ENCODE results near the gene DCAF11. TPM values are rescaled to one million over a fixed set of nuclear protein-coding genes. Genes with fewer than 3 reads are reported as not detected.

DCAF11 gene
- total and polyA plus RNA-seq, 2 of the 13 experiments (the other 11 are each of a cell fraction or from before 2014, with no cell fraction given) = 150 to 257 TPM

- peak; percentile 46; the same call in 1 of the 2 replicates for TF ChIP-seq MAF1 (CRISPR knock-in tag; IDR thresholded peaks at IDR 0.05; ENCODE audit: borderline replicate concordance)
- TF ChIP-seq ZFP90 (CRISPR knock-in tag; IDR thresholded peaks at IDR 0.05; ENCODE audit: borderline replicate concordance) = 0 out of 2 replicates have a peak, but pooled peaks have one; percentile 82
- TF ChIP-seq NCOA5 (CRISPR knock-in tag; IDR thresholded peaks at IDR 0.05) = peak; percentile 34; the same call in 1 of the 2 replicates
- TF ChIP-seq PRDM15 (CRISPR knock-in tag; IDR thresholded peaks at IDR 0.05) = 0 out of 2 replicates have a peak, but pooled peaks have one; percentile 64
- peak; percentile 22; the same call in 1 of the 2 replicates for TF ChIP-seq ZNF557 (CRISPR knock-in tag; IDR thresholded peaks at IDR 0.05)
- 0 out of 2 replicates have a peak, but pooled peaks have one; percentile 68 for TF ChIP-seq ZNF550 (CRISPR knock-in tag; IDR thresholded peaks at IDR 0.05; ENCODE audit: borderline replicate concordance)
- 0 out of 2 replicates have a peak, but pooled peaks have one; percentile 41 for TF ChIP-seq DPF2 (CRISPR knock-in tag; IDR thresholded peaks at IDR 0.05; ENCODE audit: borderline replicate concordance, low read depth)
- peak; percentile 92; the same call in 1 of the 2 replicates for TF ChIP-seq DNMT1 (CRISPR knock-in tag; IDR thresholded peaks at IDR 0.05)
- peak; percentile 57; the same call in 1 of the 2 replicates for TF ChIP-seq TFAP4 (IDR thresholded peaks at IDR 0.05; ENCODE audit: borderline replicate concordance, low read depth)
- peak; percentile 20; the same call in 1 of the 2 replicates for TF ChIP-seq SMARCE1 (IDR thresholded peaks at IDR 0.05; ENCODE audit: borderline replicate concordance)
- peak; percentile 30; the same call in 1 of the 2 replicates for TF ChIP-seq SNAPC2 (CRISPR knock-in tag; IDR thresholded peaks at IDR 0.05)
- peak; percentile 70 for TF ChIP-seq GPN1 (CRISPR knock-in tag; IDR thresholded peaks at IDR 0.05; ENCODE audit: borderline replicate concordance)
- no peak; the same call in 1 of the 2 replicates for TF ChIP-seq MLX (CRISPR knock-in tag; IDR thresholded peaks at IDR 0.05)
- TF ChIP-seq ZBTB37 (CRISPR knock-in tag; IDR thresholded peaks at IDR 0.05) = peak; percentile 87; the same call in 1 of the 2 replicates
- peak; percentile 81 for TF ChIP-seq MEIS2 (CRISPR knock-in tag; IDR thresholded peaks at IDR 0.05)
- TF ChIP-seq ZNF256 (CRISPR knock-in tag; conservative IDR thresholded peaks at IDR 0.05) = 0 out of 2 replicates have a peak, but pooled peaks have one; percentile 60
- TF ChIP-seq ZNF766 (CRISPR knock-in tag; IDR thresholded peaks at IDR 0.05; ENCODE audit: borderline replicate concordance) = peak; percentile 20; the same call in 1 of the 2 replicates
- TF ChIP-seq ZNF18 (CRISPR knock-in tag; IDR thresholded peaks at IDR 0.05; ENCODE audit: insufficient replicate concordance) = no peak
- TF ChIP-seq RBAK (CRISPR knock-in tag; IDR thresholded peaks at IDR 0.05) = peak; percentile 71; the same call in 1 of the 2 replicates
- TF ChIP-seq NR2F1 (CRISPR knock-in tag; IDR thresholded peaks at IDR 0.05) = no peak
Measured at GRCh38 chr14:24115422-24116127, 998 bp downstream of the DCAF11 start (continued).
